GM12874 (cell line): ENCODE results near the gene TRAPPC2B.

Source experiments
- CTCF ChIP-seq: IDR thresholded peaks from 2 replicates; pipeline ENCODE4 v1.5.1; 2011; ENCODE audit warnings: low read depth, mild to moderate bottlenecking, control low read depth, low read length, moderate library complexity; ENCODE audit not compliant: insufficient read depth

TRAPPC2B gene

GRCh38 chr19:57362997-57363687 lies at the start of gene TRAPPC2B, which contains the start of gene ZNF547:
Gene TRAPPC2B, plus strand, starts transcription at chr19:57363551. Its CDS starts 1,283 bp downstream, at chr19:57364834.
Gene ZNF547, plus strand, starts transcription at chr19:57363551. Its CDS starts 5,005 bp downstream, at chr19:57368556.
- TF ChIP-seq CTCF: no peak

GRCh38 chr19:57314146-57314545 lies 49.2 kb upstream of the TRAPPC2B start:
- no peak for TF ChIP-seq CTCF

GRCh38 chr19:57317503-57317902 lies 45.8 kb upstream of the TRAPPC2B start:
- TF ChIP-seq CTCF: no peak

- TF ChIP-seq CTCF: no peak
Measured at GRCh38 chr19:57319869-57320179, 43.5 kb upstream of the TRAPPC2B start.

GRCh38 chr19:57320180-57321084 lies 42.9 kb upstream of the TRAPPC2B start, which contains the start of gene ZNF543:
Gene ZNF543, plus strand, starts transcription at chr19:57320472. Its CDS starts 382 bp downstream, at chr19:57320854.
- TF ChIP-seq CTCF: no peak

- TF ChIP-seq CTCF: no peak
Measured at GRCh38 chr19:57321116-57321515, 42.2 kb upstream of the TRAPPC2B start.

GRCh38 chr19:57321751-57322150 lies 41.6 kb upstream of the TRAPPC2B start:
- no peak for TF ChIP-seq CTCF
